Measurements from ENCODE around the gene CD83. TPM values are rescaled to one million over a fixed set of nuclear protein-coding genes. Genes with fewer than 3 reads are reported as not detected.
"Not testable (repeated sequence)": the region's sequence is repeated elsewhere in the genome, so short reads cannot be mapped to it uniquely, and the experiment has no call there.

The CD83 gene
- 10.5 and 16.7 TPM in 2 replicates for total RNA-seq (2014; rRNA removed; shearing (Covaris generic); ENCODE audit: low replicate concordance)

- in situ Hi-C loops (cut with HindIII; ENCODE audit: low pct_unique_long_range_greater_than_20kb, low sequenced_read_pairs), result no loop called here
- DNase-seq (ENCODE audit: low read depth), result peak; percentile 67
Observed at GRCh38 chr6:14117158-14118090, at the start of gene CD83. Gene CD83 (plus strand): TSS chr6:14117772. CDS start chr6:14117812, 40 bp downstream.

GRCh38 chr6:14068133-14068532 lies 49.4 kb upstream of the CD83 start:
- no peak for DNase-seq (ENCODE audit: low read depth)
- in situ Hi-C loops (cut with HindIII; ENCODE audit: low pct_unique_long_range_greater_than_20kb, low sequenced_read_pairs), result no loop called here

- in situ Hi-C loops (cut with HindIII; ENCODE audit: low pct_unique_long_range_greater_than_20kb, low sequenced_read_pairs), result no loop called here
- no peak for DNase-seq (ENCODE audit: low read depth)
Observed at GRCh38 chr6:14068623-14069022, 48.9 kb upstream of the CD83 start.

GRCh38 chr6:14070457-14070856 lies 47.1 kb upstream of the CD83 start:
- in situ Hi-C loops (cut with HindIII; ENCODE audit: low pct_unique_long_range_greater_than_20kb, low sequenced_read_pairs), result no loop called here
- no peak for DNase-seq (ENCODE audit: low read depth)

- in situ Hi-C loops (cut with HindIII; ENCODE audit: low pct_unique_long_range_greater_than_20kb, low sequenced_read_pairs), result no loop called here
- DNase-seq (ENCODE audit: low read depth), result no peak
Observed at GRCh38 chr6:14072084-14072483, 45.5 kb upstream of the CD83 start.

GRCh38 chr6:14073561-14074354 lies 43.8 kb upstream of the CD83 start:
- in situ Hi-C loops (cut with HindIII; ENCODE audit: low pct_unique_long_range_greater_than_20kb, low sequenced_read_pairs); DNase-seq (ENCODE audit: low read depth): not testable (repeated sequence)

GRCh38 chr6:14074476-14075094 lies 43.0 kb upstream of the CD83 start:
- DNase-seq (ENCODE audit: low read depth), result no peak
- in situ Hi-C loops (cut with HindIII; ENCODE audit: low pct_unique_long_range_greater_than_20kb, low sequenced_read_pairs), result no loop called here

- in situ Hi-C loops (cut with HindIII; ENCODE audit: low pct_unique_long_range_greater_than_20kb, low sequenced_read_pairs), result no loop called here
- DNase-seq (ENCODE audit: low read depth), result no peak
Observed at GRCh38 chr6:14075095-14075503, 42.5 kb upstream of the CD83 start.

- in situ Hi-C loops (cut with HindIII; ENCODE audit: low pct_unique_long_range_greater_than_20kb, low sequenced_read_pairs), result no loop called here
- DNase-seq (ENCODE audit: low read depth), result no peak
Observed at GRCh38 chr6:14077193-14077867, 40.2 kb upstream of the CD83 start.

GRCh38 chr6:14079433-14079832 lies 38.1 kb upstream of the CD83 start:
- DNase-seq (ENCODE audit: low read depth), result peak; percentile 18
- in situ Hi-C loops (cut with HindIII; ENCODE audit: low pct_unique_long_range_greater_than_20kb, low sequenced_read_pairs), result no loop called here

GRCh38 chr6:14079971-14080370 lies 37.6 kb upstream of the CD83 start:
- DNase-seq (ENCODE audit: low read depth), result no peak
- in situ Hi-C loops (cut with HindIII; ENCODE audit: low pct_unique_long_range_greater_than_20kb, low sequenced_read_pairs), result no loop called here

- in situ Hi-C loops (cut with HindIII; ENCODE audit: low pct_unique_long_range_greater_than_20kb, low sequenced_read_pairs), result no loop called here
- DNase-seq (ENCODE audit: low read depth), result no peak
Observed at GRCh38 chr6:14081126-14081525, 36.4 kb upstream of the CD83 start.

- in situ Hi-C loops (cut with HindIII; ENCODE audit: low pct_unique_long_range_greater_than_20kb, low sequenced_read_pairs), result no loop called here
- no peak for DNase-seq (ENCODE audit: low read depth)
Observed at GRCh38 chr6:14082771-14083170, 34.8 kb upstream of the CD83 start.

- DNase-seq (ENCODE audit: low read depth), result no peak
- in situ Hi-C loops (cut with HindIII; ENCODE audit: low pct_unique_long_range_greater_than_20kb, low sequenced_read_pairs), result no loop called here
Observed at GRCh38 chr6:14083262-14083661, 34.3 kb upstream of the CD83 start.

- no peak for DNase-seq (ENCODE audit: low read depth)
- in situ Hi-C loops (cut with HindIII; ENCODE audit: low pct_unique_long_range_greater_than_20kb, low sequenced_read_pairs), result no loop called here
Observed at GRCh38 chr6:14083751-14084150, 33.8 kb upstream of the CD83 start.

GRCh38 chr6:14084388-14084787 lies 33.2 kb upstream of the CD83 start:
- in situ Hi-C loops (cut with HindIII; ENCODE audit: low pct_unique_long_range_greater_than_20kb, low sequenced_read_pairs), result no loop called here
- no peak for DNase-seq (ENCODE audit: low read depth)

GRCh38 chr6:14085176-14085787 lies 32.3 kb upstream of the CD83 start:
- in situ Hi-C loops (cut with HindIII; ENCODE audit: low pct_unique_long_range_greater_than_20kb, low sequenced_read_pairs), result no loop called here
- DNase-seq (ENCODE audit: low read depth), result no peak

- in situ Hi-C loops (cut with HindIII; ENCODE audit: low pct_unique_long_range_greater_than_20kb, low sequenced_read_pairs), result no loop called here
- no peak for DNase-seq (ENCODE audit: low read depth)
Observed at GRCh38 chr6:14086701-14087100, 30.9 kb upstream of the CD83 start.

Measured in Caki2 (cell line).